SIG-M5 (cell line): ENCODE measurements around the gene KRT40.

Experiments
- DNase-seq: peaks from one replicate; lab custom pipeline; 2025; lab: John Stamatoyannopoulos, UW

Gene KRT40

GRCh38 chr17:40996829-40997228, 12.7 kb upstream of the KRT40 start:
- no peak for DNase-seq

GRCh38 chr17:40995116-40995515, 11.0 kb upstream of the KRT40 start:
- no peak for DNase-seq

GRCh38 chr17:40993839-40994238, 9.7 kb upstream of the KRT40 start, which contains the start of gene KRTAP3-3:
Gene KRTAP3-3 (minus strand): TSS chr17:40994164. CDS start chr17:40994097, 67 bp downstream.
- DNase-seq = no peak

DNA sequence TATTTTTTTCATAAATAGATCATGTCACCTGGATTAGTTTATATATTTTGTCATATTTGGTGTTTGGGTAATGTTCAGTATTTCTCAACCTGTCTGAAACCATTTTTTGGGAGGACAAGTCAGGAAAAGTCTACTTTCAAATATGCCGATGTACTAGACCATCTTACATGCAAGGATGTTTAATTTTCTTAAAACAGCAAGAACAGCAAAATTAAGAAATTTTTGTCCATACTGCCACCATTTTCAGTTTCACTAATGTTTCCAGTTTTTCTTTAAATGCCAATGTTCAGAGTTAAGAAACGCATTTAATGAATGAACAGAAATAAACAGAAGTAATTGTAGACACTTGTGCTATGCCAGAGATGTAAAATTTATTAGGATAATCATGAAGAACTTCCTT, 9.0 kb upstream of the KRT40 start:
- DNase-seq = no peak

- DNase-seq = no peak
Measured at GRCh38 chr17:40992666-40993065, 8.5 kb upstream of the KRT40 start.

DNA sequence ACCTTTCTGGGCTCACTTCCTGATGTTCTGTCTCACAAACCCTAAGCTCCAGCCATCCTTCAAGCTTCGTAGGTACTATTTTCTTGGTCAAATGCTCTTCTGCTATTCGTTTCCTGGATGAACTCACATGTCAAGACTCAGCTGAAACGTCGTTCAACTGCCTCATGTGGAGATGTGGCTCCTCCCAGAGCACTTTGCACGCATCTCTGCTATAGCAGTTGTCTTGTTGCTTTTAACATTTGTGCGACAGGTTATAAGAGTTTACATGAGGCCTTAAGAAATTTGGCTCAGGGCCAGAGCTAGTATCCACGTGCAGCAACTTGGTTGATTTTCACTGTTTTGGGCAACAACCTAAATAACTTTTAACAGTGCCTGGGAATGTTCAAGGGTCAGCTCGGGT, 2.8 kb upstream of the KRT40 start:
- DNase-seq = no peak

GRCh38 chr17:40981115-40981514, 3.0 kb downstream of the KRT40 start:
- DNase-seq = no peak

GRCh38 chr17:40980596-40980995, 3.5 kb downstream of the KRT40 start:
- DNase-seq = no peak

- no peak for DNase-seq
Measured at GRCh38 chr17:40980117-40980516, 4.0 kb downstream of the KRT40 start.

GRCh38 chr17:40978575-40979151, 5.5 kb downstream of the KRT40 start:
- no peak for DNase-seq

GRCh38 chr17:40975516-40975915, 8.6 kb downstream of the KRT40 start:
- DNase-seq = no peak

DNA sequence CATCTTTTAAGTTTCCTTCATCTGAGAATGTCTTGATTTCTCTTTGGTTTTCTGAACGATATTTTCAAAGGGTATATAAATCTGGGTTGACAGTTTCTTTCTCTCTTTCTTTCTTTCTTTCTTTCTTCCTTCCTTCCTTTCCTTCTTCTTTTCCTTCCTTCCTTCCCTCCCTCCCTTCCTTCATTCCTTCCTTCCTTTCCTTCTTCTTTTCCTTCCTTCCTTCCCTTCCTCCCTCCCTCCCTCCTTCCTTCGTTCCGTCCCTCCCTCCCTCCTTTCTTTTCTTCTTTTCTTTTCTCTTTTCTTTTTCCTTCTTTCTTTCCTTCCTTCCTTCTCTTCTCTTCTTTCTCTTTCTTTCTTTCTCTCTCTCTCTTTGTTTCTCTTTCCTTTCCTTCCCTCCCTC, 9.8 kb downstream of the KRT40 start:
- DNase-seq = no peak

DNA sequence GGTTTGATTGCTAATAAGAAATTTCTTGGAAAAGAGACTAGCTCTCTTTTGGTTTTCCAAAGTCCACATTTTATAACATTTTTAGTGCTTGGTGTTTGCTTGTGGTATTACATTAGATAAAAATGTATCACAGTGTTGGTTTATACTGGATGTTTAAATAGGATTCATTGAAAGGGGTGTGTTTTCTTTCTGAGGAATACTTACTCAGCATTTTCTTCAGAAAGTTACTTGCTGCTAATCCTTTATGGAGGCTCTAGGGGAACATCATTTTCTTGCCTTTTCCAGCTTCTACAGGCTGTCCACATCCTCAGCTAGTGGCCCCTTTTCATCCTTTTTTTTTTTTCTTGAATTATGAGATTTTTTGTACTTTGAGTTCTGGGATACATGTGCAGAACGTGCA, 16.5 kb downstream of the KRT40 start:
- no peak for DNase-seq

GRCh38 chr17:40966848-40967247, 17.3 kb downstream of the KRT40 start, which contains the start of gene KRT39:
Gene KRT39 (minus strand): TSS chr17:40966948. CDS start chr17:40966856, 92 bp downstream.
- no peak for DNase-seq

DNA sequence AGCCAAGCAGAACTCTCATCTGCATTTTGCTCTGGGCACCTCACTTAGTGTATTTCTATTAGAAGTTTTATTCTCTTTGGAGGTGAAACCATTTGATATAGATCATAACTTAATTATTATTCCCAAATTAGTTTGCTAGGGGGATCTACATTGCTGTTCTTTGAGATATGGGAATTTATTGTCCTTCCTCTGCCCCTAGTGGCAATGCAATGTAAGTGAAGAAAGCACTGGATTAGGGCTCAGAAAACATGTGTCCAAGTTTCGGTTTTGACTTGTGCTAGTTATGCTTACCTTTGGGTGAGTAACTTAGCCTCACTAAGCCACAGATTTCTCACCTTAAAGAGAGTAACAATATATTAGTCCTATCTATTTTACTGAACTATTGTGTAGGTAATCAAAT, 20.3 kb downstream of the KRT40 start:
- DNase-seq = no peak

DNA sequence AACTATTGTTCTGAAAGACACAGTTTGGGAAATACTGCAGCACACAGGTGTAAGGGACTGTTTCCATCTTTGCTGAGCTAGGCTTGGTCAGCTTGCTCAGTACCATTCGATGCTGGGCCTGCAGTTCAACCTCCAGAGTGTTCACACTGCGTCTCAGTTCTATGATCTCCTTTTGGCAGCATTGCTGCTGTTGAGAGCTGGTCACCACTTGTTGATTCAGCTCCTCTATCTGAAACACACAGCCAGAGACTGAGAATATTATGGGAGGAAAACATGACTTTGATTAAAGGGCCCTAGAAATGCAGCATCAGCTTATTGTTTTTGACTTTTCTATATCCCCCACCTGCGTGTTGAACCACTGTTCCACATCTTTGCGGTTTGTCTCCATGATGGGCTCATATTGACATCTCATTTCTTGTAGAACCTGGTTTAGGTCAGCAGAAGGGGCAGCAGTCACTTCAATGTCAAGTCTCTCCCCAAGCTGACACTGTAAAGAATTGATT, 22.0 kb downstream of the KRT40 start:
- DNase-seq = no peak

DNA sequence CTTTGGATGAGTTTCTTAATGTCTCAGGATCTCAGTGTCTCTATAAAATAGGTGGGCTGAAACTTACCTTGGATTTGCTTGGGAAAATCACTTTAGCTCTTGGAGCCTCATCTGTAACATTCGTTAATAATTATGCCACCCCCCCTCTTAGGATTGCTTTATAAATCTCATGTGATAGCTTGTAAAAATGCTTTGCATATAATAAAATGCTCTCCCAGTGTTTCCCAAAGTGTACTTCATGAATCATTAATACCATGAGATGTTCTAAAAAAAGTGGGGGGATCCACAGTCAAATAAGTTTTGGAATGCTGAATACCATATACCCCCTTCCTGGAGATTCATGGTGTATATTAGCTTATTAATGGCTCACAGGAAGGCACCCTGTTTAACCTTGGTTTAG, 22.5 kb downstream of the KRT40 start:
- DNase-seq = no peak

DNA sequence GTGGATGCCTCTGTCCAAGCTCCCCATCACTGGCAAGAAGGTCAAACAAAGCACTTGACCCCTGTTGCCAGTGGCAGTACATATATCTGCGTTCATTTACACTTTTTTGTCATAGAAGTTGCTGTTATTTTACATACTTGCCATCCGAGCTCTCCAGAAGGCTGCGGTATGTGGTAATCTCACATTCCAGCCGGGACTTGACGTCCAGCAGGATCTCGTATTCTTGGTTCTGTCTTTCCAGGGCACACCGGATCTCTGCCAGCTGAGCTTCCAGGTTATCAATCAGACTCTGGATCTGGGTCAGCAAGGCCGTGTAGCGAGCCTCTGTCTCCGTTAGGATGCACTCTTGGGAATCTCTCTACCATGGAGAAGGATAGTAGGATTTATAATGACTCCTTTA, 24.0 kb downstream of the KRT40 start:
- DNase-seq = no peak

DNA sequence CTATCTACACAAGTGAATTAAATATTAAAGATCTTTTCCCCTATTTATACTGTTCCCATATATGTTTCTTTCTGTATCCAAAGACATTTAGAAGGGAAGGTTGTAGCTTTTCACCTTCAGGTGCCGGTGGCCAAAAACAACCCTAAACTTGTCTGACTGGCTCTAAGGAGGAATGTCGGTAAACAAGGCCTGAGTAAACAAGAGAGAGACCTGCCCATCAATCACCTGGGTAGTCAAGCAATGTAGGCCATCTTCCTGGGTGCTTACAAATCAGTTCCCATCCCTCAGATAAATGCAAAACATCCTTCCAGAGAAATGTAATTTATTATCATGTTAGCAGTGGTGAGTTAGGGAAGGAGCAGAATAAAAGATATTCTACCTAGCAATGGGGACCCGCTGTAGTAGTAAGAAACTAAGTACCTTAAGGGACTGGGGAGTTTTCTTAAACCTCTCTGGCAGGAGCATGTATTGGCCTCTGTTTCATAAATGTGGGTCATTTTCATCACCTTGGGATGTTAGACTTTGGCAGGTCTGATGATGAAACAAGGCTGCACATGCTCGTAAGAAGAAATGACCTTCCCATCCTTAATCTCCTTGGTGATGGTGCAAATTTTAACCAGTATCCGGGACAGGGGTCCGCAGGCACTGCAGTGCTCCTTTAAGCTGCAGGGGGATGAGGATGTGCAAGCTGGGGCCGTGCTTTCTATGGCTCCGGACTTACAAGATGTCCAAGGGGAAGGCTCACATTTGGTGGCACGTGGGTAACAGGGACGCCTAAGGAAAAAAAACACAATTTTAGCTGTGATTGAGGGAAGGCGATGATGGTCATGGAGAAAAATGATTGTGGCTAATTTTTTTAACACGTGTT, 25.8 kb downstream of the KRT40 start:
- DNase-seq = no peak

GRCh38 chr17:40956401-40957254, 27.5 kb downstream of the KRT40 start:
- DNase-seq = no peak

GRCh38 chr17:40953881-40954280, 30.2 kb downstream of the KRT40 start:
- DNase-seq = no peak

DNA sequence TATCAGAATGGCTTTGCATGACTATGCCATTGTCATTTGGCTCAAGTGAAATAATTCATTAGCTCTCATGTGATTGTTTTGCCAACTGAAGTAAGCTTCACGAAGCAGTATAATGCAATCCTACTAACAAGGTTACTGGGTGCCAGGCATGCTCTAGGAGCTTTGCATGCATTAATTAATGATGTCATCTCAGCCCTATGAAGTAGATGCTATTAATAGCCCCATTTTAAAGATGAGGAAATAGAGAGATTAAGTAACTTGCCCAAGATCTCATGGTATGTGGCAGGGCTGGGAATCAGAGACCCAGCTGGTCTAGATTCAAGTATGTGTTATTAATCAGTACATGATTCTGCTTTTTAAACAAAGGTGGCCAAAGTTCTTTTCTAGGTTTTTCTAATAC, 31.5 kb downstream of the KRT40 start:
- DNase-seq = no peak
